Forelimb muscle (tissue), 1 donor: ENCODE data around the gene APP. TPM values are rescaled to one million over a fixed set of nuclear protein-coding genes. Genes with fewer than 3 reads are reported as not detected.
"Not testable (repeated sequence)": the region's sequence is repeated elsewhere in the genome, so short reads cannot be mapped to it uniquely, and the experiment has no call there.

Experiments used
- DNase-seq: peaks from one replicate; pipeline ENCODE4 v3.0.0-alpha.2; 2013; ENCODE audit warnings: low read depth
- polyA plus RNA-seq: library from polyadenylated mRNA; unstranded; fragments of 120-200 nt; gene quantifications from one replicate; pipeline ENCODE4 v1.2.1, GENCODE V29; 2013; ENCODE audit not compliant: insufficient read length

Gene APP
- polyA plus RNA-seq, 1 donor, result 238 TPM

DNA sequence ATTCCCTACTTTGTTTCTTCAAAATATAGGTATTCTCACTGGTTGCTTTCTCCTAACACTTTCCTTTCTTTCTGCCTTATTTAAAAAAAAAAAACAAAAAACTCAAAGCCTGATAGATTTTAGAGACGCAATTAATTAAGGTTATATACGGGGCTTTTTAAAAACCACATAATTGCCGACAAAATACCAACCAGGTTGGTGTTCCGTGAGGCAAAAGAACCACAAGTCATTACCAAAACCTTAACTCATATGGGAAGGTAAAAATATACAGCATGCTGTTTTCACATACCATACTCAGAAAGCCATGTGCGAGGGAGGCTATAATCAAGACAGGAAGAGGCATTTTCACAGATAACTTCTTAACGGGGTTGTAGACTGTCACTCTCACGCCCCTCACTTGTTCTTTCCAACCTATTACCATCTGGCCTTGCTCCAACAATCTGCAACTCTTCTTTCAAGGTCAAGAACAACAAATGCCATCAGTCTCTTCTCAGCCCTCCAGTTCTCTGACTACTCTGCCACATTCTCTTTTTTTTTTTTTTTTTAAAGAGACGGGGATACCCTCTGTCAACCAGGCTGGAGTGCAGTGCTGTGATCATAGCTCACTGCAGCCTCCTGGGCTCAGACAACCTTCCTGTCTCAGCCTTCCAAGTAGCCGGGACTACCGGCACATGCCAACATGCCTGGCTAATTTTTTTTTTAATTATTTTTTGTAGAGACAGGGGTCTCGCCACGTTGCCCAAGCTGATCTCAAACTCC is 102.6 kb downstream of the APP start:
- no peak for DNase-seq

DNA sequence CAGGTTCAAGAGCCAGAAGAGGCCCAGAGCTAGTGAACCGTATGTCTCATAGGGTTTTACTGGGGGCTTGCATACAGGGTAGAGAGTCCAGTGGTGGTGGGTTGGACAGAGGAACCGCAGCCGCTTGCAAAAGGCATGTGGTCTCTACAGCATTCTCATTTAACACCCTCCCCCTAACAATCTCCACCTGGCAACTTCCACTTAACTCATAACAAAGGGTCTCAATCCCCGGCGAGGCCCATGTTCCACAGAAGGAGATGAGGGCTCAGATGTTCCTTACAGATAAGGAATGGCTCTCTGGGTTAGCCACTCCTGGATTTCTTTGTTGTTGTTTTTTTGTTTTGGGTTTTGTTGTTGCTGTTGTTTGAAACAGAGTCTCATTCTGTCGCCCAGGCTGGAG is 106.1 kb downstream of the APP start:
- no peak for DNase-seq

DNA sequence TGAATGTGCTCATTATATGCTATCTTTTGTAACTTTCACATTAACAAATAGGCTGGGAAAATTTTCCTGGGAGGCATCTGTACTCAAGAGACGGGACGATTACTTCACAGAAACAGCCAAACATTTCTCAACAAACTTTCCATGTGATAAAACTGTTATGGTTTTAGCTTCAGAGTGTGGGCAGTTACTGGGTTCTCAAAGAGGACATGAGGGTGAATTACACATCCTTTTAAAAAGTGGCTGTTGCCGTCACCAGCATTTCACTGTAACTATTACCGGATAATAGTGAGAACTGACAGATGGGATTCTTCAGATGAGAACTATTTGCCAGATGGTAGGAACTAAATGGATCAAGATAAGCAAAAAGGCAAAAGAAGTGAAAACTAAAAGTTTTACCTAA is 109.1 kb downstream of the APP start:
- DNase-seq, result no peak

DNA sequence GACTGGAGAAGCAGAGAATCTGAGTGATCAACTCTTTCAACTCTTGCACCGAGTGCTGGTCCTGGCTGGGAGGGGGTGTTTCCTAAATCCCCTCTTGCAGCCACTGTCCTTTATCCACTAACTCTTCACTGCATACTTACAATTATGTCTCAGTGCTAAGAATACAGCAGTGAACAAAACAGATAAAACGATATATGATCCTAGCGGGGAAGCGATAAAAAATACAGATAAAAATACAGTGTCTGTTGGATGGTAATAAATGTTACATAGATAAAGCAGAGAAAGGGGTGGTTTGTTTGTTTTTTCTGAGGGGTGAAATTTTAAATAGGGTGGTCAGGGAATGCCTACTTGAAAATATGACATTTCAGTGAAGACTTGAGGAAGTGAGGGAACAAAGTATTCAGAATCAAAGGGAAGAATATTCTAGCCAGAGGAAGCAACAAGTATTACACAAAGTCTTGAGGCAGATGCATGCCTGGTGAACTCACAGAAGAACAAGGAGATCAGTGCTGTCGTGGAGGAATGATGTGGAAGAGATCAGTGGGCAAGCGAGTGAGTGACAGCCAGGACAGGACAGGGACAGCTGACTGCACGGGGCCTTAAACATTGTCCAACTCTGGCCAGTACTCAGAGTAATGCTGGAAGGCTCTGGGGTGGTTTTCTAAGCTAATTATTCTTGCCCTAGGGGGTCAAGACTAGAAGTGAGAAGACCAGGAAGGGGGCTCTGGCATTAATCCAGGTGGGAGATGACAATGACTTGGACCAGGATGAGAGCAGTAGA is 110.0 kb downstream of the APP start:
- no peak for DNase-seq

DNA sequence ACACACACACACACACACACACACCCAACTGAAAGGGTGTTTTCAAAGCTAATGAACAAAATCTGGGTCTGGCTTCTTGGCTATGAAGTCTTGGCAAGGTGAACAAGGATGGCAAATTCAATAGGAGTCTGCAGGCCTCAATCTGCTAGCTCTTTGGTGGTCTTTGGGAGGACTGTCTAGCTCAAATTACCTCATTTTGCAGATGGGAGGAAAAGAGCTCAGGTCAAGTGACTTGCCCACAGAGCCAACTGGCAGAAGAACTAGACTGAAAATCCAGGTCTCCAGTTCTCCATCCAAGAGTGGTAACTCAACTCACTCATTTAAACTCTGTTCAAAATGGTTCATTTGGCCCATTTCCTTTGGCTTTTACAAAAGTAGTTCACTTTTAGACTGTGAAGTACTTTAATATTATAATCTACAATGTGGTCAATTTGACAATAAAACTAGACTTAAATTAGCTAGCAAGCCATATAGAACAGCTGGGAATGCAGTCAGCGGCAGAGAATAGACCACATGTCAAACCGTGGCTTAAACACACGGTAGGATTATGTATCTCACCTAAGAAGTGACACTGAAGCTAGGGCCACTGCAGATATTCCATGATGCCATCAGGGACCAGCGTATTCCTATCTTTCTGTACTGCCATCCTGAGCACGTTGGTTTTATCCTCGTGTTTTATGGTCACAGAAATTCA is 112.9 kb downstream of the APP start:
- no peak for DNase-seq

DNA sequence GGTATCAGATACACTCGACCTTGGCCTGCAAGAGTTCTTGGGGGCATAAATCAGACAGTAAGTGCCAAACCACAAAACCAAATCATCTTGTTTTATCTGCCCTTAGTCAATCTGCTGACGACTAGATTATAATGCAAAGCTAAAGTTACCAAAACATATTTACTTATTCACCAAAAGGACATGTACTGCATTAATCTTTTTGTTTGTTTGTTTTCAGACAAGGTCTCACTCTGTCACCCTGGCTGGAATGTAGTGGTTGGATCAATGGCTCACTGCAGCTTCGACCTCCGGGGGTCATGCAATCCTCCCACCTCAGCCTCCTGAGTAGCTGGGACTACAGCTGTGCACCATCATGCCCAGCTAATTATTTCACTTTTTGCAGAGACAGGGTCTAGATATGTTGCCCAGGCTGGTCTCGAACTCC is 114.7 kb downstream of the APP start:
- no peak for DNase-seq

DNA sequence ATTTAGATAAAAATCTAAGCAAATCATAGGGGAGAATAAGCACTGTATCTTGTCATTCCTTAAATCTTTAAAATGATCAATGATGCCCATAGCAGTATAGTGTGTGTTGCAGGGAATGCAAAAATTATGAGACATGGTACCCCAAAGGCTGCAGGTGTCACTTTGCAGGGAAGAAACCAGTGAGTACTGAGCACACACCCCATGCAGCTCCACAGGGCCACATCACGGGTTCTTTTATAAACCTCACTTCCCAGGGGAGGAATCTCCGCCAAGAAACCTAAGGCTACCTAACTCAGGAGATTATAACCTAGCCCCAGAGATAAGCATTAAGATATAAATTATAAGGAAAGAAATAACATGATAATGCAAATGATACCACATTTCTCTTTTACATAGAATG is 115.6 kb downstream of the APP start:
- no peak for DNase-seq

DNA sequence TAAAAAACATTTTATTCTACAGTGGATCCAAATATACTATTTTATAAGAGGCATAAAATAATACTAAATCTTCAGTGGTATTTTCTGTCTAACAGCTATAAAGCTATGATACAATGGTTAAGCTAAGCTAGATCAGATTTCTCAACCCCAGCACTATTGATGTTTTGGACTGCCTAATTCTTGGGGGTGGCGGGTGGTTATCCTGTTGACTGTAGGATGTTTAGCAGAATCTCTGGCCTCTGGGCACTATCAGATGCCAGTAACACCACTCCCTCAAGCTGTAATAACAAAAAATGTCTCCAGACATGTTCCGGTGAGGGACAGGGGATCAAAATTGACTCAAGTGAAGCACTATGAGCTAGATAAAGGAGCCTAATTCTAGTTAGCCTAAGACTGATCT is 118.5 kb downstream of the APP start:
- DNase-seq, result no peak

DNA sequence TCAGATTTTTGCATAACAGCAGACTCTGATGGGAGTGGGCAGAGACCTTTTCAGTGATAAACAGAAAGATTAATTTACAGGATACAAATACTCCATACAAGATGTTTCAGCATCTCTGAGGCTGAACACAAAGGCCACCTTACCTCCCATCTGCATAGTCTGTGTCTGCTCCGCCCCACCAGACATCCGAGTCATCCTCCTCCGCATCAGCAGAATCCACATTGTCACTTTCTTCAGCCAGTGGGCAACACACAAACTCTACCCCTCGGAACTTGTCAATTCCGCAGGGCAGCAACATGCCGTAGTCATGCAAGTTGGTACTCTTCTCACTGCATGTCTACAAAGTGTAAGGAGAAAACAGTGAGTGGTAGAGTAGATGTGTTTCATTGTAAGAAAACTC is 119.7 kb downstream of the APP start:
- DNase-seq, result no peak

DNA sequence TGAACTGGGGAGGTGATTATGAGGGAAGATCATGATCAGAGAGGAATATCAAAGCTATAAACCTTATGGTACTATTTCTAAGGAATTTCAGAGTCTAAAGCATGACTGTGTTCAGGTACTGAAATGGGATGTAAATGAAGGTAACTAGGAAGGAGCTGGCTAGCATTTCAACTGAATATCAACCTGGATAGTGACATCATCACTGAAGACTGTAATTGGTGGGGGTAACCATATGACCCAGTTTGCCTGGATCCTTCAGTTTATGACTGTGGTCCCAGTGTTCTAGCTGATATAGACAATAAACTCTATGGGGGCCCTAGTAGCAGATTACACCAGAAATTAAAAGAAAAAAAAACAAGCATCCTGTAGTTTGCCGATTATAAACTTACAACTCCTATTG is 120.8 kb downstream of the APP start:
- DNase-seq, result no peak

DNA sequence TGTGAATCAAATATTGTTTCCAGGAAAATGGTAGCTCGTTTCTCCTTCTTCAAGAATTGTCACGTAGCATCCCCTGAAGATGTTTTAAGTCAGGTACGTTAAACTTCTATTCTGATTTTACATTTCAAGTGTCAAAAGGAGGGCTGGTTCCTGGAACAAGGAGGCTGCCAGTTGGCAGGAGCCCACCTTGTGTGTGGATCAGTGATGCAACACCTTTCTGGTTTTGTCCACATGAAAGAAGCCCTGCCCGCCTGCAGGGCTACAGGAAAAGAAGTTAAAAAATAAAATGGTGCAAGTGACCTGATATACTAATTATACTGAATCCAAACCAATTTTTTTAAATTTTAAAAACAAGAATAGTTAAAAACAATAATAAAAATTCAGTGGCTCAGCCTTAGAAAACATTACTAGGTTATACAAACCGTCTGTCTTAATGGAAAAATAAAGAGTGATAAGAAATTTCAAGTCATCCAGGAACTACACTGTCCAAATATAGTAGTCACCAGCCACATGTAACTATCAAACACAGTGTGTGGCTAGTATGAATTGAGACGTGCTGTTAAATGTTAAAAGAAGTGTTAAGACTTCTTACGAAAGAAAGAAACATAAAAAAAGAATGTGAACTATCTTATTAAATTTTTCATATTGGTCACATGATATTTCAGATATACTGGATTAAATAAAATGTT is 123.1 kb downstream of the APP start:
- no peak for DNase-seq

DNA sequence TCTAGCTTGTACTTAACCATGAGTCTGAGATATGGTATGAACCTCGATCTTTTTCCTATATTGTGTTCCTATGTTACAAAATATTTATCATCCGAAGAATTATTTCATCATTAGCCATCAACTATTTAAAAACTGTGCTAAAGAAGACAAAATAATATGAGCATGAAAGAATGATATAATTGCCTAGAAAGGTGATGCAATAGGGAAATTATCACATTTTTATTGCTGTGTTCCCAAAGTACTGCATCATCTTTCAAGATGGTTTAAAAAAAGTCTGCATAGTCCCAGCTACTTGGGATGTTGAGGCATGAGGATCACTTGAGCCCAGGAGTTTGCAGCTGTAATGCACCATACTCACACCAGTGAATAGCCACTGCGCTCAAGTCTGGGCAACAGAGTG is 126.7 kb downstream of the APP start:
- no peak for DNase-seq

DNA sequence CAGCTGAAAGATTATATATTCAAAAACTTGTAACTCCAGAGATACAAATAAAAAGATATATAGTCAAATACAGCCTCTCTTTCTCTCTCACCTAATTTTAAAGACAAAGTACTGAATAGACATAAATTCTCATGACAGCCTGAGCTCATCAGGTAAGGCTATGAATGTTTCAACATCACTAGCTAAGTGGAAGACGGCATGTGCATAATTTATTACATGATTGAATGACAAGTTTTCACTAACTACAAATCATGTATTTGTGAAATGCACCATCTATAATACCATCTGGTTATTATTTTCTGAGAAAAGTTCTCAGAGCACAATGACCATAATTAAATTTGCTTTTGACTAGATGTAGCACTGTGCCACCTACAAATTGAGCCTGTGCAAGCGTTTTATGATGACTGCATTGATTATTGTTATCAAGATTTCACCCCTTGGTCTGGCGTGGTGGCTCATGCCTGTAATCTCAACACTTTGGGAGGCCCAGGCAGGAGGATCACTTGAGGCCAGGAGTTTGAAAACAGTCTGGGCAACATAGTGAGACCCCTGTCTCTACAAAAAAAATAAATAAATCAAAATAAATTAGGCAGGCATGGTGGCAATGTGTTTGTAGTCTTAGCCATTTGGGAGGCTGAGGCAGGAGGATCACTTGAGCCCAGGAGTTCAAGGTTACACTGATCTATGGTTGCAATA is 128.2 kb downstream of the APP start:
- DNase-seq, result no peak

DNA sequence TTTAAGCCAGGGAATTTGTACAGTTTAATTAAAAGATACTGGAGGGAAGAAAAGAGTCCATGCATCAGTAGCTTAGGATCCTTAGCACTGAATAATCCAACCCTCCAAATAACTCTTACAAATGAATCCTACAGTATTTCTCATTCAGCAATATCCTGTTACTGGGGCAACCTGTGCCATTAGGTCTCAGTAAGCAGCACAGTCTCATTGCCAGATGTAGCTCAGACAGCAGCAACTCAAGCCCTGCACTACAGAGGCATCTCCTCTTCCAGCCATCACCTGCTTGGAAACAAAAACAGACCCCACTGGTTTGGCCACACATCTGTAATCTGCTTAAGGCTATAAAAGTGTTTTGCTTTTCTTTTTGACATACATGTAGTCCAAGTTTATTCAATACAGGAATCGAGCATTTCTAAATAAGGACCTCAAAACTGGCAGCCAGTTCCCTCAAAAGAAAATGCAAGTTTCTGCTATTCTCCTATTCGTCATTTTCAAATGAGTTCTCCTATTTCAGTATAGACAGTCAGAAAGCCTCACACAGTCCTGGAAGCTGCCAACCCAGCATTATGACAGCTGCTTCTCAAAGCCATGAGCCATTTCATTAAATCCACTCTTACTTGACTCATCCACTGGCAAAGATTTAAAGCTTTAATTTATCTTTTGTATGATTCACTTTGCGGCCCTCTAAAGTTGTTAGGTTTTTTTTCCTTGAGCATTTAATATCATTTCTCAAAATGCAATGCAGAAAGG is 129.0 kb downstream of the APP start:
- DNase-seq, result no peak

DNA sequence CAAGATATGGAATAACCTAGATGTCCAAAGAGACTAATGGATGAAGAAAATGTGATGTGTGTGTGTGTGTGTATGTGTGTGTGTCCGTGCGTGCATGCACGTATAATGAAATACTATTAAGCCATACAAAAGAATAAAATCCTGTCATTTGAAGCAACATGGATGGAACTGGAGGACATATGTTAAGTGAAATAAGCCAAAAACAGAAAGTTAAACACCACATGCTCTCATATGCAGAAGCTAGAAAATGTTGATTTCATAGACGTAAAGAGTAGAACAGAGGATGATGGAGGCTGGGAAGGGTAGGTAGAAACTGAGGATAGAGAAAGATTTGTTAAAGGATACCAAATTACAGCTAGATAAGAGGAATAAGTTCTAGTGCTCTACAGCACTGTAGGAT is 133.7 kb downstream of the APP start:
- DNase-seq, result no peak

DNA sequence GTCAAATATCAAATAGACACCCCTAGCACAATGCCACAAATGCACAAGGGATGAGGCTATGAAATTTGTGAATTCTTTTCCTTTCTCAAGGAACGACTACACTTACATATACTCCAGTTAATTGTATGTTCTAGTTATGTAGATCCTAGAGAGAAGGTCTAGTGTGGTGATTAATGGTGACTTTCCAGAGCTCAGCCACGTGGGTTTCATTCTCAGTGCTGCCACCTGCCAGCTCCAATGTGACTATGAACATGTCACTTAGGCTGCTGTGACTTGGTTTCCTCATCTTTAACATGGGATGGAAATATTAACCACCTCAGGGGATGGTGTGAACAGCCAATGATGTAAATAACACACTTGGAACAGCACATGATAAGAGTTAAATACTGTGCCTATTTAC is 138.3 kb downstream of the APP start:
- no peak for DNase-seq

DNA sequence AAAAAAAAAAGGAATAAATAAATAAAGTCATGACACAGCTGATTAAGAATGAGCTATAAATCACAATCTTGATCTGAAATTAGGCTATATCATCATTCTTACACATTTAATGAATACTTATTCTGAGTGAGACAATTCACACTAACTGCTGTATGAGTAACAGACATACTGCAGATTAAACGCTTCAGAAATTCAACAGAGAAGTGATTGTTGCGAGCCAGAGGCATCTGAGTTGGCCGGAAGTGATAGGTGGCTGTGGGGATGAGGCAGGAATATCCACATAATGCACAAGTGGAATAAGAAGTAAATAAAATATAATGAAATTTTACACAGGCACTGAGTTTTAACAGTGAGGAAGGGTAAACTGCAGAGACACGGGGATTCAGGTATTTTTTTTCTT is 142.4 kb downstream of the APP start:
- no peak for DNase-seq

DNA sequence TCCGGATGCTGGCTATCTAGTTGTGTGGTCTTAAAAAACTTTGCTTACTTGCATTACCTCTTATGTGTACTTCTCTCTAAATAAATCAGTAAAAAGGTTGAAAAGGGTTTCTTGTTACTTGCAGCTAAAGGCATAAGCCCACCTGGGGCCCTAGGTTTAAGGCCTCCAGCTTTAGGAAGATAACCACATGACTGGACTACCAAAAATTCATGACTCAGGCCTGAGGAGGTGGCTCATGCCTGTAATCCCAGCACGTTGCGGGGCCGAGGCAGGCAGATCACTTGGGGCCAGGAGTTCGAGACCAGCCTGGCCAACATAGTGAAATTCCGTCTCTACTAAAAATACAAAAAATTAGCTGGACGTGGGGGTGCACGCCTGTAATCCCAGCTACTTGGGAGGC is 142.9 kb downstream of the APP start:
- no peak for DNase-seq

DNA sequence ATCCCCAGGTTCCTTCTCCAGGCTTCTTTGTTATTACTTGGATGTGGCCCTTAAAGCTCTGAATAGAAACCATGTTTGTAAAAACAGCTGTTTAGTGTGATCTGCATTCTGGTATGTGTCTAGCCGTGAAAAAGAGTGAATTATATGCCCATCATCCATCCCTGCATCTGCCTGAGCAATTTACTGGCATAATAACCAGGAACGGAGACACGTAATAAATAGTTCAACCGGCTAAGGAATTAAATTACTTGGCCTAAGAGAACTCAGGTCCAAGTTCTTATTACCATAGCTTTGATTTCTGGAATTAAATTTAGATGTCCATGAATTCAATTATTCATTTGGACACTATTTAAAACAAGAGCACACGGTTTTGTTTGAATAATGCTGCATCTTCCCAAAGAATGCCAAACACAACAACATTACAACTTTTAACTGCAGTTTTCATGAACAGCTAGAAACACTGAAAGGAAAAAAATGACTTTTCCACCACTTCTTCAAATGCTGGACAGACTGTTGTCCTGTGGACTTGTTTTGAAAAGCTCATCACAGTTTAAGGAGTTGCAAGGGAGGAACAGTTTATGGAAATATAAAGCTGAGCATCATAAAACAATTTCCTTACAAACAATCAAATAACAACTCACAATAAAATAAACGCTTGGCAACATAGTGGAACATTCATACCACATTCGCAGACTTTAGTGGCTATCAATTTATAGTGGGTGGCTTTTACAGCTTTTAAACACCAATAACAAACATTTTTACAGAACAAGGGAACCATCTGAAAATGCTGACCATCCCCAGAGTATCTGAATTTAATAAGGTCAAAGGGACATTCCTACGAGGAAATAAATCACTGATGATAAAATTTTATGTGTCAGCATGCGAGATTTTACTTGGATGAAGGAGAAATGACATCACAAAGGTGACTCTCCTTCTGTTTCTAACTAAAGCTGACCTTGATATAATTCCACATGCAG is 144.7 kb downstream of the APP start:
- DNase-seq, result no peak

DNA sequence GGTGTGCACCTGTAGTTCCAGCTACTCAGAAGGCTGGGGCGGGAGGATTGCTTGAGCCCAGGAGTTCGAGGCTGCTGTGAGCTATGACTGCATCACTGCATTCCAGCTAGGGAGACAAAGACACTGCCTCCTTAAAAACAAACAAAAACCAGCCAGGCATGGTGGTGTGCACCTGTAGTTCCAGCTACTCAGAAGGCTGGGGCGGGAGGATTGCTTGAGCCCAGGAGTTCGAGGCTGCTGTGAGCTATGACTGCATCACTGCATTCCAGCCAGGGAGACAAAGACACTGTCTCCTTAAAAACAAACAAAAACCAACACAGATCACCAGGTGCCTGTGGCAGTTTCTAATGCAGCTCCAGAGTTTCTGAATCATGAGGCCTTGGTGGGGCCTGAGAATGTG is 147.2 kb downstream of the APP start:
- not testable (repeated sequence) for DNase-seq
